Naive B cell (primary cell): ENCODE data around the gene TENM4. TPM values are rescaled to one million over a fixed set of nuclear protein-coding genes. Genes with fewer than 3 reads are reported as not detected.
A peak's percentile ranks its signal among the peaks of the same experiment; 100 is the strongest.

Experiments used
- ATAC-seq, 2 donors: fragments of 150-1000 bp; cut with Tn5 transposase; 2 replicates each; pipeline ENCODE4 v1.10.0; 2021; ENCODE audit warnings: low read depth in 2 of 2, mild to moderate bottlenecking in 2 of 2, moderate library complexity in 2 of 2
- DNase-seq: peaks from one replicate; pipeline ENCODE4 v3.0.0; 2022
- H3K27ac Mint-ChIP-seq, 6 donors: one replicate each; pipeline ENCODE4 v1.8.0; 2020 to 2022; ENCODE audit warnings: mild to moderate bottlenecking in 6 of 6, mixed read lengths in 6 of 6, moderate library complexity in 5 of 6, inconsistent platforms in 2 of 6
- H3K27me3 Mint-ChIP-seq, 3 donors: one replicate each; pipeline ENCODE4 v1.8.0; 2021 to 2022; ENCODE audit warnings: mixed read lengths in 3 of 3, mild to moderate bottlenecking in 1 of 3
- H3K36me3 Mint-ChIP-seq, 2 donors: one replicate each; pipeline ENCODE4 v1.8.0; 2020 to 2022; ENCODE audit warnings: mixed read lengths in 2 of 2, inconsistent platforms in 1 of 2, mild to moderate bottlenecking in 1 of 2
- H3K4me1 Mint-ChIP-seq, 3 donors: one replicate each; pipeline ENCODE4 v1.8.0; 2020 to 2022; ENCODE audit warnings: mixed read lengths in 3 of 3, inconsistent platforms in 1 of 3, mild to moderate bottlenecking in 1 of 3, moderate library complexity in 1 of 3
- H3K4me3 Mint-ChIP-seq, 8 donors: one replicate each; pipeline ENCODE4 v1.8.0; 2020 to 2022; ENCODE audit warnings: mild to moderate bottlenecking in 8 of 8, mixed read lengths in 8 of 8, moderate library complexity in 8 of 8, inconsistent platforms in 2 of 8
- H3K9me3 Mint-ChIP-seq, 7 donors: one replicate each; pipeline ENCODE4 v1.8.0; 2020 to 2022; ENCODE audit warnings: mixed read lengths in 7 of 7, mild to moderate bottlenecking in 5 of 7, inconsistent platforms in 2 of 7, moderate library complexity in 1 of 7
- polyA plus RNA-seq, 6 donors: library from polyadenylated mRNA; unstranded; fragments of 300-500 nt; fragmentation: Illumina TruSeq; gene quantifications; one replicate each; pipeline ENCODE4 v1.2.3, GENCODE V29; 2021; ENCODE audit warnings: low read depth in 6 of 6

TENM4 gene
- polyA plus RNA-seq, 6 donors from 2014 or later, result 3.8 TPM; not detected in 5

DNA sequence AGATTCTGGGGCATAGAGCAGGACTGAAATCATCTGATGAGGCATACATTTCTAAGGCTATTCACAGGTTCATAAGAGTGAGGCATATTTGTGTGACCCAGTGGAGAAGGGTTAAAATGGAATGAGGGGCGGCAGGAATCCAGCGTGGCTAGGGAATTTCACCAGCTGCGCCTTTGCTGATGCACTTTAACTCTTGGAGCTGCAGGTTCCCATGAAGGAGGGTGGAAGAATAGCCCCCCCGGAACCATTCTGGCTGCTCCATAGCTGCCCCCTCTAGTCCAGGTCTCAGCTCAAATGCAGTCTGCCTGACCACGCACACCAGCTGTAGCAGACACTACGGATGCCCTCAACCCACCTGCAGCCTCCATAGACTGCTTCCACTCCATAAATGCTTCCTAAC is 31.5 kb downstream of the TENM4 start:
- ATAC-seq, result no peak
- Mint-ChIP-seq H3K36me3 (no peaks in the 10 kb centered on the region), H3K9me3 (peaks cover 0 to 4% (median 0%) of the 10 kb centered on the region in 7 donors), H3K27ac (no peak overlapping the region), H3K27me3 (peaks cover 4 to 26% (median 12%) of the 10 kb centered on the region in 3 donors), H3K4me3 (no peak overlapping the region), H3K4me1 (peaks cover 0 to 12% (median 6%) of the 10 kb centered on the region in 3 donors)
- DNase-seq, result no peak

DNA sequence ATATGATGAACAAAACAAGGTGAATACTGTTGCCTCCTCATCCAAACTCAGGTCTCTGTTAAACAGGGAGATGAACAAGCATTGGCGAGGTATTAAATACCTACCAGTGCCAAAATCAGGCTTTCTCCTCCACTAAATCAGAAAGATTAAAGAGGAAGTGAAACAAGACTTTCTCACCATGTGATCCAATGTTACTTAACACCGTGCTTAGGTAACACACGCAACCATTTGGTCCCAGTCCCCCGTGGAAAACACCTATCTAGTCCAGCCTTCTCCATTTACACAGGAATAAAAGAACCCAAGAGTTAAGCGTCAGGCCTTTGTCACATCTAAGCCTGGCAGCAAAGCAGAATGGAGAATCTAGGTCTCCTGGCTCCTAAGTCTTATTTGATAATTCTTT is 34.5 kb downstream of the TENM4 start:
- H3K4me3 Mint-ChIP-seq, result peak overlapping the region in 1 of 8 donors; percentile 45

DNA sequence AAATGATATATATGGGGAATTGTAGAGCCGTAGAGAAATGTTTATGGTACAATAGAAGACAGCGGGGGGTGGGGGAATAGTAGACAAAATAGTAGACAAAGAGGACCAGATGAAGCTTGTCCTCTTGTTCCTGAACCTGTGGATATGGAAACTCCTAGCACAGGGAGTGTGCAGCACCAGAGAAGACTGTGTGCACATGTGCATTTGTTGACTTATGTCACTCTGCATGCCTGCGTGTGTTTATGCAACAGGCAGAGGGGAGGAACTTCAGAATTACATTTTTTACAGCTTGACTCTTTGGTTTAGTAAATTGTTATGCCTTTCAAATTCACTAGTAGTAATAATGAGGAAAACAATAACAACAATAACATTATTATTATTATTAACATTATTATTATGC is 36.0 kb downstream of the TENM4 start:
- no peak for DNase-seq
- ATAC-seq, result no peak
- Mint-ChIP-seq H3K36me3 (no peaks in the 10 kb centered on the region), H3K27ac (peak overlapping the region in 2 of 6 donors; percentile 7 to 52), H3K9me3 (peaks cover 0 to 9% (median 2%) of the 10 kb centered on the region in 7 donors), H3K27me3 (peaks cover 7 to 11% (median 9%) of the 10 kb centered on the region in 3 donors), H3K4me3 (no peak overlapping the region), H3K4me1 (peaks cover 0 to 12% (median 6%) of the 10 kb centered on the region in 3 donors)

More for the DNA sequence above, 34.5 kb downstream of the TENM4 start:
- DNase-seq (peak; percentile 48), ATAC-seq (peak; percentile 86 to 96)
- peak overlapping the region in 3 of 6 donors; percentile 67 to 97 (median 79) for H3K27ac Mint-ChIP-seq
- no peaks in the 10 kb centered on the region for H3K36me3 Mint-ChIP-seq
- H3K9me3 Mint-ChIP-seq, result peaks cover 0 to 6% (median 2%) of the 10 kb centered on the region in 7 donors
- H3K27me3 Mint-ChIP-seq, result peaks cover 6 to 16% (median 11%) of the 10 kb centered on the region in 3 donors
- H3K4me1 Mint-ChIP-seq, result peaks cover 0 to 12% (median 6%) of the 10 kb centered on the region in 3 donors

DNA sequence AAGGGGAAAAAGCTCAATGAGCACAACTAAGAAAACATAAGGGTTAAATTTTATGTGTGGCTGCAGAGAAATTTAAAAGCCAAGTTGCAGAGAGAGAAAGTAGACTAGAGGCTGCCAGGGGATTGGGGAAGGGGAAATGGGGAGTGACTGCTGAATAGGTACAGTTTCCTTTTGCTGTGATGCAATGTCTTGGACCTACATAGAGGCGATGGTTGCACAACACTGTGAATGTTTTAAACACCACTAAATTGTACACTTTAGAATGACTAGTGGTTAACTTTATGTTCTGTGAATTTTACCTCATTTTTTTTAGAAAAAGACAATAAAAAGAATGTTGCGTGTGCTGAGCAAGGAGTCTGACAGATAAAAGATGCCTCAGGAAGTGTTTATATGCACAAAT is 36.5 kb downstream of the TENM4 start:
- no peak for DNase-seq
- H3K4me1 Mint-ChIP-seq, result peaks cover 0 to 12% (median 6%) of the 10 kb centered on the region in 3 donors
- no peak for ATAC-seq
- H3K27me3 Mint-ChIP-seq, result peaks cover 7 to 11% (median 9%) of the 10 kb centered on the region in 3 donors
- peak overlapping the region in 2 of 6 donors; percentile 7 to 52 for H3K27ac Mint-ChIP-seq
- peaks cover 0 to 9% (median 2%) of the 10 kb centered on the region in 7 donors for H3K9me3 Mint-ChIP-seq
- no peaks in the 10 kb centered on the region for H3K36me3 Mint-ChIP-seq
- no peak overlapping the region for H3K4me3 Mint-ChIP-seq

DNA sequence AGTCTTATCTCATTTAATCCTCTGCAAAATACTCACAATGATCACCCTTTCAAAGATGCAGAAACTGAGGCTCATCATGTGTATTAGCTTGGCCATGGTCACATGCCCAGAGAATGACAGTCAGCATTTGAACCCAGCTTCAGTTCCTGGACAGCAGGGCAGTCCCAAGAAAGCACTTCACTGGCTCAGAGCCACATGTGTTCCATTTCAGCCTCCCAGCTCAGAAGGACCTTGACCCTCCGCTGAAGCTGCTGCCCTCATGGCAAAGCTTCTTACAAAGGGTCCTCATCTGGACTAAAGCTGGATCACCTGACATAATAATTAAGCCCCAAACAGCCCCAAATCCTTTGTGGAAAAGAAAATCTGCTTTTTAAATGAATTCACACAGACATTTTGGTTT is 37.0 kb downstream of the TENM4 start:
- no peak for DNase-seq
- peaks cover 0 to 12% (median 6%) of the 10 kb centered on the region in 3 donors for H3K4me1 Mint-ChIP-seq
- H3K27ac Mint-ChIP-seq, result no peak overlapping the region
- H3K9me3 Mint-ChIP-seq, result peaks cover 0 to 9% (median 2%) of the 10 kb centered on the region in 7 donors
- no peak overlapping the region for H3K4me3 Mint-ChIP-seq
- H3K27me3 Mint-ChIP-seq, result peaks cover 5 to 11% (median 7%) of the 10 kb centered on the region in 3 donors
- no peak for ATAC-seq
- H3K36me3 Mint-ChIP-seq, result no peaks in the 10 kb centered on the region

DNA sequence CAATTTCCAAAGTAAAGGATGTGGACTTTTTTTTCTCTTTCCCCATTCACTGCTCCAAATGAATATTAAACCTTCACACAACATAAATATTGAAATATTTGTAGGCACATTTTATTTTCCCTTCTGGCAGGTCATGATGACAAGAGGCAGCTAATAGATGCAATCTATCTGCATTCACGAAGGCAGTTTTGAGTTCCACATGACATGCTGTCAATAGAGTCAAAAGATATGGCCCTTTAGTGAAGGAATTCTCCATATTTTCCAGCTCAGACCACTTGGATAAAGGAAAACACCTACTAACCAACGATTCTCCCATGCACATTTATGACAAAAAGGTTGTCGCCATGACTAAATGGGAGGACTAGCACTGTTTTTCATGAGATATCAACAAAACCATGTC is 37.9 kb downstream of the TENM4 start:
- Mint-ChIP-seq H3K36me3 (no peaks in the 10 kb centered on the region), H3K9me3 (peaks cover 0 to 9% (median 2%) of the 10 kb centered on the region in 7 donors), H3K27ac (no peak overlapping the region), H3K4me3 (no peak overlapping the region), H3K4me1 (peaks cover 0 to 12% (median 6%) of the 10 kb centered on the region in 3 donors), H3K27me3 (peaks cover 0 to 11% (median 7%) of the 10 kb centered on the region in 3 donors)
- no peak for DNase-seq
- no peak for ATAC-seq

DNA sequence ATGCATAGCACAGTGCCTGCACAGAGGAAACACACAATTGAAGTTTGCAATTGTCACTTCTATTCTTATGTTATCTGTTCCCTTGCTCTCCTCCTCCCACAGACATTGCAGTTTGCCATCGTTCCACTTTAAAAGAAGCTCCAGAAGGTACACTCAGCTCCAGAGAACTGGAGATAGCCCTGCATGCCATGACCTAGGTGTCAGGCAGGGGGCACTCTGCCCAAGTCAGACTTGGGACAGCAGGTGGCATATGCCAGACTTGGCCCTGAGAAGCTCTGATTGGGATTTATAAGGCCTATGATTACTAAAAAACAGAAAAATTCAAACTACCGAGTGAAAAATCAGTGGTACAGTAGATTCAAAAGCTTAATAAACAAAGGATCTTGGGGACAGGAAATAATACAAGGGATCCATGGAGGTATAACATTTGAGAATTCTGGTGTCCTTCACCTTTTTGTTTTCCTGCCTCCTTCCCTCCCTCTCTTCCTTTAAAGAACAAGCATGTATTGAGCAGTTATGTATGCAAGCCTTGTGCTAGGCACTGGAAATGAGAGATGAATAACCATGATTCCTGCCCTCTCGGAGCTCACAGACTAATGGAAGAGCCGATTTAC is 40.0 kb downstream of the TENM4 start:
- ATAC-seq (no peak), DNase-seq (no peak)
- H3K27me3 Mint-ChIP-seq, result peaks cover 4 to 11% (median 7%) of the 10 kb centered on the region in 3 donors
- no peaks in the 10 kb centered on the region for H3K36me3 Mint-ChIP-seq
- H3K9me3 Mint-ChIP-seq, result peaks cover 0 to 12% (median 2%) of the 10 kb centered on the region in 7 donors
- H3K4me1 Mint-ChIP-seq, result peaks cover 0 to 11% (median 5%) of the 10 kb centered on the region in 3 donors
- no peak overlapping the region for H3K27ac Mint-ChIP-seq
- H3K4me3 Mint-ChIP-seq, result no peak overlapping the region

DNA sequence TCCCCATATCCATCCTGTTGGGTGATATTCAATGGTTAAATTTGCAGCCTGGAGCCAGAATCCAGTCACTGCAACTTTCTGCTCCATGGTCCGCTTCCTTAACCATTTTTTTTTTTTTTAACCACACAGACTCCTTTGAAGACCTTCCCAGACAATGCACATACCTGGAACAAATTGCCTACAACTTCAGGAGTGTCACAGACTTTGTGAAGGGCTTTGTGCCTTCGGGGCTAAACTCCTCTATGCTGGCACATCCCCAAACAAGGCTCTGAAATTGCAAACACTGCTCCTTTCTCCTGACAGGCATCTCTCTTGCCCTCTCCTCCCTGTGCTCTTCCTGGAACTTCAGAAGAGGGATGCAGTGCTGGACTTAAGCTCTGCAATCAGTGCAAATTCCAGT is 40.6 kb downstream of the TENM4 start:
- Mint-ChIP-seq H3K4me1 (peaks cover 0 to 7% (median 5%) of the 10 kb centered on the region in 3 donors), H3K27me3 (peaks cover 5 to 11% (median 7%) of the 10 kb centered on the region in 3 donors), H3K36me3 (no peaks in the 10 kb centered on the region), H3K9me3 (peaks cover 0 to 12% (median 2%) of the 10 kb centered on the region in 7 donors), H3K4me3 (no peak overlapping the region), H3K27ac (no peak overlapping the region)
- DNase-seq, result no peak
- ATAC-seq, result no peak

DNA sequence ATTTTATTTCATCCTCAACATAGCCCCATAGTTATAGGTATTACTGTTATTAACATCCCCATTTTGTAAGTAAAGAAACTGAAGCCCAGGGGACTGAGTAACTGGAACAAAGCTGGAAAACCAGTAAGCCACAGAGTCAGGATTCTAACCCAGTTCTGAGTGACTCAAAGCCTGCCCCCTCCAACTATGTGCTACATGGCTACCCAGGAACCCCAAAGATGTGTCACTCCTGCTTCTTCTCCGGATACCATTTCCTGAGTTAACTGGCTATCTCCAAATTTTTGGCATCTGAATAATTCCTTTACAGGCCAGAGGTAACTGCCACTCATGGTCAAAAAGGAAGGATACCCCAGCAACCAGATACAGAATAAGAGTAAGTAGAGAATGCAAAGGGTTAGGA is 43.6 kb downstream of the TENM4 start:
- no peaks in the 10 kb centered on the region for H3K36me3 Mint-ChIP-seq

DNA sequence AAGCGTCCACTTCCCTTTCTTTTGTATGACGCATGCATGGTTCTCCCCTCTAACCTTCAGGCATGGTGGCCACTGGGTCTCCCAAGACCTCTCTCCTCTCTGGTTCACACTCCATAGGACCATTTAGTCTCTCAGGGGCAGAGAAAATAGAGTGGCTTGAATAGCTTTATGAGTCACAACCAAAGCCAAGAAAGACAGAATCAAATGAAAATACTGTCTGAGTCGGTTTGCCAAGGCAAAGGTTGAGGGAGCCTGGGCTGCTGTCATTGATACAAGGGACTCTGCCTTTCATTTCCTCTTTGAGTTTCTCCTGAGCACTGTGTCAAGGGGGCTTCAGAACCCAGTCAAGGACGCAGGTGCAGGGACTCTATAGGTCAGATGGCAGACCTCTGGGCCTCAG is 44.2 kb downstream of the TENM4 start:
- no peaks in the 10 kb centered on the region for H3K36me3 Mint-ChIP-seq

More for the DNA sequence above, 43.6 kb downstream of the TENM4 start:
- Mint-ChIP-seq H3K27me3 (peaks cover 17 to 25% (median 23%) of the 10 kb centered on the region in 3 donors), H3K27ac (no peak overlapping the region), H3K4me1 (peaks cover 0 to 9% (median 7%) of the 10 kb centered on the region in 3 donors), H3K4me3 (no peak overlapping the region), H3K9me3 (peaks cover 0 to 8% (median 3%) of the 10 kb centered on the region in 7 donors)
- no peak for DNase-seq
- no peak for ATAC-seq

DNA sequence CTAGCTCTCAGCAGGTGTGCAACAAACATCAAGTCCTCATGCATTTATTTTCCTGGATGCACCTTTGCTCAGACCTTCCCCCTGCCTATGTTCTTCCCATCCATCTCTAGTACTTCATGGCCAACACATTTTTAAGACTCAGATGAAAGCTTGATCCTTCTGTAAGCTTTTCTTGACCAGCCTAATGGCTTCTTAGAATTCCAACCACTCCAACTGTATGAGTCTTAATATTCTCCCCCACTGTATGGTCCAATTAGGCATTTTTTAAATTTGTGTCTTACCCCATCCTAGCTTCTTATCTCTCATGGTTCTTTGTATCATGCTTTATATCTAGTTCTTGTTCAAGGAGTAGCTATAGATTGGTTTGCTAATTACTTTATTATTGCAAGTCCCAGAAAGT is 44.8 kb downstream of the TENM4 start:
- Mint-ChIP-seq H3K27me3 (peaks cover 16 to 29% (median 24%) of the 10 kb centered on the region in 3 donors), H3K4me3 (no peak overlapping the region), H3K27ac (no peak overlapping the region), H3K9me3 (peaks cover 0 to 4% (median 0%) of the 10 kb centered on the region in 7 donors), H3K4me1 (peaks cover 0 to 10% (median 9%) of the 10 kb centered on the region in 3 donors), H3K36me3 (no peaks in the 10 kb centered on the region)
- no peak for ATAC-seq
- no peak for DNase-seq

More for the DNA sequence above, 44.2 kb downstream of the TENM4 start:
- peak overlapping the region in 1 of 8 donors; percentile 55 for H3K4me3 Mint-ChIP-seq
- H3K27ac Mint-ChIP-seq, result peak overlapping the region in 1 of 6 donors; percentile 62
- DNase-seq (no peak), ATAC-seq (peak in 1 of 2 donors; percentile 55)
- H3K9me3 Mint-ChIP-seq, result peaks cover 0 to 8% (median 2%) of the 10 kb centered on the region in 7 donors
- peaks cover 0 to 9% (median 7%) of the 10 kb centered on the region in 3 donors for H3K4me1 Mint-ChIP-seq
- H3K27me3 Mint-ChIP-seq, result peaks cover 20 to 29% (median 21%) of the 10 kb centered on the region in 3 donors

DNA sequence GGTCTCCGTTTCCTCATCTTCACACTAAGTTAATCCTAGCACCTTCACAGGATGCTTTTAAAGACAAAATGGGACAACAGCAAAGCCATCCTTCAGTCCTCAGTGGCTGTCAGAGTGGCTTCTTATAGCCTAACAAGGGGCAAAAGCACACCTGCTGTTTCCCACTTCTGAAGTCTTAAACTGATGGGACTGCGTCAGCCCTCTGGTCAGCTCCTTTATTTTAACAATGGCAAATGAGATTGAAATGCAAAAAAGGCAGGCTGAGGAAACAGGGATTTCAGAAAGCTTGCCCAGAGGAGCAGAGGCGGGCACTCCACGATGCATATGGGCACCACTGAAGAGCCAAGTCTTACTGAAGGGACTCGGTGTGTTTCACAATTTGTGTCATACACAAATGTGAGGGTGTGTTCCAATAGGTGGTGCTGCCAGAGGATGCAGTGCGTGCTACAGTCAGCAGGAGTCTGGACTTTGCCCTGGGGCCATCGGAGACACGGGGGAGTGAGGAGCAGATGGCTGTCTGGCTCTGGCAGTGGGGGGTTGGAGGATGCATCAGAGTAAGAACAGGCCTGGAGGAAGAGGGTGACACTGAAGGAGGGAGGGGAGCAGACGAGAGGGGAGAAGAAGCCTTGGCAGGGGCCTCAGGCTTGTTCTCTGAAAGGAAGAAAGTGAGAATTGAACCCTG is 47.3 kb downstream of the TENM4 start:
- H3K27ac Mint-ChIP-seq, result peak overlapping the region in 1 of 6 donors; percentile 70
- peaks cover 3 to 26% (median 14%) of the 10 kb centered on the region in 3 donors for H3K4me1 Mint-ChIP-seq
- DNase-seq (no peak), ATAC-seq (no peak)
- H3K36me3 Mint-ChIP-seq, result peaks cover 0 to 5% of the 10 kb centered on the region in 2 donors
- peak overlapping the region in 1 of 8 donors; percentile 6 for H3K4me3 Mint-ChIP-seq
- H3K9me3 Mint-ChIP-seq, result peaks cover 0 to 10% (median 3%) of the 10 kb centered on the region in 7 donors
- H3K27me3 Mint-ChIP-seq, result peaks cover 21 to 36% (median 29%) of the 10 kb centered on the region in 3 donors

DNA sequence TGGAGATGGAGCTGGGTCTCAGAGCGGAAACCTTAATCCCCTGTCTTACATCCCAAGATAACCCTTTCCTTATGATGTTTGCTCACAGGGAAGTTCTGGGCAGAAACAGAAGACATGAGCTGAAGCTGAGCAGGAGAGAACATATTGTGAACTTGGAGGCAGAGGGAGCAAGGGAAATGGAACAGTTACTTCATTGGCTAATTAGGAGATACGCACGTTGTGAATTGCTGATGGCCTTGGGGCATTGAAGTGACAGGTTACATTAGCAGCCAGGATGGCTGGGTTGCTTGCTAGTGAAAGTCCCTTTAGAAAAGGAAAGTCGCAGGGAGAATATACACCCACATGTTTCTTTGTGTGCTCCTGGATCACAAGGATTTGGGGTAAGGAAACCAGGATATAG is 48.7 kb downstream of the TENM4 start:
- DNase-seq (no peak), ATAC-seq (no peak)
- Mint-ChIP-seq H3K36me3 (peaks cover 0 to 7% of the 10 kb centered on the region in 2 donors), H3K27ac (peak overlapping the region in 1 of 6 donors; percentile 3), H3K4me3 (no peak overlapping the region), H3K27me3 (peaks cover 23 to 36% (median 34%) of the 10 kb centered on the region in 3 donors), H3K4me1 (peaks cover 5 to 39% (median 26%) of the 10 kb centered on the region in 3 donors), H3K9me3 (peaks cover 0 to 10% (median 5%) of the 10 kb centered on the region in 7 donors)
